Neural cell (in vitro differentiated cells): ENCODE measurements around the gene EPS8. TPM values are rescaled to one million over a fixed set of nuclear protein-coding genes. Genes with fewer than 3 reads are reported as not detected.

ENCODE experiments used
- H2AFZ ChIP-seq: fragments of 200-600, 300-800 bp; sonication (generic), shearing (Covaris generic); 2 replicates; pipeline ENCODE4 v1.6.0; 2014; ENCODE audit warnings: low read depth, mild to moderate bottlenecking, antibody characterized with exemption, low read length, moderate library complexity
- H3F3A ChIP-seq: fragments of 200-600 bp; shearing (Covaris generic); 2 replicates; pipeline ENCODE4 v1.6.1; 2016; ENCODE audit warnings: mild to moderate bottlenecking, moderate library complexity, mixed read lengths, antibody characterized with exemption, low read length; ENCODE audit not compliant: insufficient read depth, poor library complexity, severe bottlenecking
- H3K27ac ChIP-seq: fragments of 200-600, 300-800 bp; sonication (generic), shearing (Covaris generic); 2 replicates; pipeline ENCODE4 v1.5.1; 2014; ENCODE audit warnings: mild to moderate bottlenecking, low read length, moderate library complexity
- H3K27me3 ChIP-seq: fragments of 300-800, 200-600 bp; sonication (generic), shearing (Covaris generic); 2 replicates; pipeline ENCODE4 v1.6.0; 2014; ENCODE audit warnings: mild to moderate bottlenecking, low read depth, low read length, moderate library complexity; ENCODE audit not compliant: insufficient read depth
- H3K36me3 ChIP-seq: fragments of 300-800, 200-600 bp; sonication (generic), shearing (Covaris generic); 2 replicates; pipeline ENCODE4 v1.5.1; 2014; ENCODE audit warnings: mild to moderate bottlenecking, antibody characterized with exemption, low read length, moderate library complexity; ENCODE audit not compliant: insufficient read depth
- H3K4me2 ChIP-seq: fragments of 300-800, 200-600 bp; sonication (generic), shearing (Covaris generic); 2 replicates; pipeline ENCODE4 v1.6.0; 2014; ENCODE audit warnings: mild to moderate bottlenecking, low read length
- H3K4me3 ChIP-seq: fragments of 300-800, 200-600 bp; sonication (generic), shearing (Covaris generic); 2 replicates; pipeline ENCODE4 v1.5.1; 2014; ENCODE audit warnings: mild to moderate bottlenecking, low read length, moderate library complexity
- H3K79me2 ChIP-seq: fragments of 200-600 bp; shearing (Covaris generic); replicated peaks from 2 replicates; pipeline ENCODE4 v1.6.0; 2014; ENCODE audit warnings: mild to moderate bottlenecking, low read length, moderate library complexity; ENCODE audit not compliant: insufficient read depth
- H3K9ac ChIP-seq: fragments of 300-800, 200-600 bp; sonication (generic), shearing (Covaris generic); 2 replicates; pipeline ENCODE4 v1.6.1; 2016; ENCODE audit warnings: mild to moderate bottlenecking, low read length, mixed read lengths
- H3K9me2 ChIP-seq: fragments of 200-600 bp; shearing (Covaris generic); 2 replicates; pipeline ENCODE4 v1.6.1; 2016; ENCODE audit warnings: mild to moderate bottlenecking, low read length, mixed read lengths; ENCODE audit not compliant: insufficient read depth
- H3K9me3 ChIP-seq: fragments of 200-600, 300-800 bp; sonication (generic), shearing (Covaris generic); 2 replicates; pipeline ENCODE4 v1.6.1; 2016; ENCODE audit warnings: mild to moderate bottlenecking, mixed run types, low read length, moderate library complexity, mixed read lengths
- H4K20me1 ChIP-seq: fragments of 200-600 bp; shearing (Covaris generic); 2 replicates; pipeline ENCODE4 v1.6.1; 2016; ENCODE audit warnings: mild to moderate bottlenecking, mixed run types; ENCODE audit not compliant: insufficient read depth
- CTCF ChIP-seq: fragments of 450-650 bp; IDR thresholded peaks from 2 replicates; pipeline ENCODE4 v1.5.1; 2014; ENCODE audit warnings: antibody characterized with exemption, mild to moderate bottlenecking, moderate library complexity; ENCODE audit not compliant: poor library complexity, severe bottlenecking
- EP300 ChIP-seq: fragments of 450-650 bp; conservative IDR thresholded peaks from 2 replicates; pipeline ENCODE4 v1.6.1; 2014; ENCODE audit warnings: antibody characterized with exemption, mild to moderate bottlenecking, moderate library complexity; ENCODE audit not compliant: poor library complexity, severe bottlenecking
- EZH2 ChIP-seq: fragments of 200-600, 300-800 bp; shearing (Covaris generic), sonication (generic); IDR thresholded peaks from 2 replicates; pipeline ENCODE4 v1.6.1; 2014; ENCODE audit warnings: antibody characterized with exemption, low read length, borderline replicate concordance, mild to moderate bottlenecking; ENCODE audit not compliant: insufficient read depth, poor library complexity, severe bottlenecking
- MXI1 ChIP-seq: fragments of 450-650 bp; conservative IDR thresholded peaks from 2 replicates; pipeline ENCODE4 v1.6.1; 2014; ENCODE audit warnings: antibody characterized with exemption, mild to moderate bottlenecking; ENCODE audit not compliant: poor library complexity, severe bottlenecking
- POLR2AphosphoS5 ChIP-seq: IDR thresholded peaks from 2 replicates; pipeline ENCODE4 v1.6.1; 2012
- RAD21 ChIP-seq: fragments of 450-650 bp; conservative IDR thresholded peaks from 2 replicates; pipeline ENCODE4 v1.6.1; 2014; ENCODE audit warnings: antibody characterized with exemption, mild to moderate bottlenecking, moderate library complexity
- REST ChIP-seq: IDR thresholded peaks from 2 replicates; pipeline ENCODE4 v1.6.1; 2012; ENCODE audit warnings: borderline replicate concordance
- SMC3 ChIP-seq: fragments of 450-650 bp; conservative IDR thresholded peaks from 2 replicates; pipeline ENCODE4 v1.6.1; 2014; ENCODE audit warnings: antibody characterized with exemption, mild to moderate bottlenecking, moderate library complexity; ENCODE audit not compliant: poor library complexity
- TAF1 ChIP-seq: IDR thresholded peaks from 2 replicates; pipeline ENCODE4 v1.6.1; 2012; ENCODE audit warnings: low read depth
- polyA plus RNA-seq: library from polyadenylated mRNA; depleted of rRNA; stranded (reverse); fragments of >200 nt; gene quantifications from 2 replicates; pipeline ENCODE4 v1.2.3, GENCODE V29; 2014

Gene EPS8
- polyA plus RNA-seq, 1 donor from 2014 or later: 12.2 TPM

GRCh38 chr12:15627995-15628945, 160.9 kb downstream of the EPS8 start:
- H3K9me3 ChIP-seq: no peaks in the 10 kb centered on the region
- no peak overlapping the region for H2AFZ ChIP-seq
- H3F3A ChIP-seq: no peaks in the 10 kb centered on the region
- H3K4me2 ChIP-seq: no peak overlapping the region
- H3K9me2 ChIP-seq: no peaks in the 10 kb centered on the region
- H3K9ac ChIP-seq: no peak overlapping the region
- TF ChIP-seq RAD21: no peak
- no peak for TF ChIP-seq CTCF
- TF ChIP-seq EZH2: no peak
- TF ChIP-seq MXI1: no peak
- no peak for TF ChIP-seq SMC3
- no peak for TF ChIP-seq EP300
- no peak for TF ChIP-seq REST
- no peak for TF ChIP-seq POLR2AphosphoS5
- H3K27me3 ChIP-seq: no peaks in the 10 kb centered on the region
- H3K36me3 ChIP-seq: no peaks in the 10 kb centered on the region
- no peak overlapping the region for H3K27ac ChIP-seq
- H3K4me3 ChIP-seq: no peak overlapping the region
- H4K20me1 ChIP-seq: no peaks in the 10 kb centered on the region
- no peaks in the 10 kb centered on the region for H3K79me2 ChIP-seq

GRCh38 chr12:15625075-15625474, 164.1 kb downstream of the EPS8 start:
- H3K36me3 ChIP-seq: no peaks in the 10 kb centered on the region
- no peak overlapping the region for H3K4me3 ChIP-seq
- TF ChIP-seq POLR2AphosphoS5 (no peak), REST (no peak), SMC3 (no peak), MXI1 (no peak), EZH2 (no peak), CTCF (no peak), RAD21 (no peak), EP300 (no peak), TAF1 (no peak)
- no peaks in the 10 kb centered on the region for H3K79me2 ChIP-seq
- no peaks in the 10 kb centered on the region for H3K27me3 ChIP-seq
- H3K9me3 ChIP-seq: no peaks in the 10 kb centered on the region
- no peaks in the 10 kb centered on the region for H3K9me2 ChIP-seq
- no peaks in the 10 kb centered on the region for H3F3A ChIP-seq
- H3K4me2 ChIP-seq: no peak overlapping the region
- no peak overlapping the region for H3K9ac ChIP-seq
- H2AFZ ChIP-seq: no peak overlapping the region
- H3K27ac ChIP-seq: no peak overlapping the region
- no peaks in the 10 kb centered on the region for H4K20me1 ChIP-seq
